Urothelium cell line (cell line): ENCODE measurements around the gene GGPS1.
A peak's percentile ranks its signal among the peaks of the same experiment; 100 is the strongest.
"Not testable (repeated sequence)": the region's sequence is repeated elsewhere in the genome, so short reads cannot be mapped to it uniquely, and the experiment has no call there.

ENCODE experiments used
- DNase-seq: peaks from one replicate; pipeline ENCODE4 v3.0.0; 2011; ENCODE audit warnings: low spot score, mixed read lengths
- FAIRE-seq: peaks from 2 replicates; lab custom pipeline; 2011; peaks lifted over from hg19 to GRCh38; lab: Jason Lieb, UNC

The GGPS1 gene

GRCh38 chr1:235328271-235329138 is at the start of gene GGPS1:
GGPS1 (plus strand) TSS chr1:235328570; CDS start chr1:235335265, 6,695 bp downstream.
- DNase-seq (peak; percentile 95), FAIRE-seq (peak; percentile 58)

GRCh38 chr1:235278915-235279292 is 49.5 kb upstream of the GGPS1 start:
- DNase-seq (no peak), FAIRE-seq (no peak)

- no peak for FAIRE-seq
- no peak for DNase-seq
Measured at GRCh38 chr1:235279694-235280093, 48.7 kb upstream of the GGPS1 start.

- FAIRE-seq: no peak
- no peak for DNase-seq
Measured at GRCh38 chr1:235280467-235280866, 47.9 kb upstream of the GGPS1 start.

- FAIRE-seq: not testable (repeated sequence)
Measured at GRCh38 chr1:235283636-235284035, 44.7 kb upstream of the GGPS1 start.

GRCh38 chr1:235284231-235284769 is 44.1 kb upstream of the GGPS1 start:
- DNase-seq (no peak), FAIRE-seq (no peak)

More at GRCh38 chr1:235283636-235284035, 44.7 kb upstream of the GGPS1 start:
- DNase-seq: not testable (repeated sequence)

- DNase-seq (no peak), FAIRE-seq (no peak)
Measured at GRCh38 chr1:235286667-235287066, 41.7 kb upstream of the GGPS1 start.

- FAIRE-seq: no peak
- DNase-seq: no peak
Measured at GRCh38 chr1:235287208-235287882, 41.0 kb upstream of the GGPS1 start.

- FAIRE-seq (no peak), DNase-seq (no peak)
Measured at GRCh38 chr1:235289859-235290739, 38.3 kb upstream of the GGPS1 start.

GRCh38 chr1:235290740-235291502 is 37.4 kb upstream of the GGPS1 start:
- DNase-seq (no peak), FAIRE-seq (no peak)

GRCh38 chr1:235291599-235292091 is 36.7 kb upstream of the GGPS1 start:
- no peak for DNase-seq
- FAIRE-seq: no peak

- DNase-seq (no peak), FAIRE-seq (no peak)
Measured at GRCh38 chr1:235292790-235293189, 35.6 kb upstream of the GGPS1 start.

- DNase-seq (no peak), FAIRE-seq (no peak)
Measured at GRCh38 chr1:235293322-235293942, 34.9 kb upstream of the GGPS1 start.

GRCh38 chr1:235295902-235296350 is 32.4 kb upstream of the GGPS1 start:
- FAIRE-seq: no peak

GRCh38 chr1:235296729-235297128 is 31.6 kb upstream of the GGPS1 start:
- no peak for DNase-seq
- FAIRE-seq: no peak

More at GRCh38 chr1:235295902-235296350, 32.4 kb upstream of the GGPS1 start:
- no peak for DNase-seq

GRCh38 chr1:235297579-235297978 is 30.8 kb upstream of the GGPS1 start:
- FAIRE-seq: no peak
- no peak for DNase-seq

GRCh38 chr1:235298758-235299157 is 29.6 kb upstream of the GGPS1 start:
- DNase-seq (no peak), FAIRE-seq (no peak)

- FAIRE-seq (no peak), DNase-seq (no peak)
Measured at GRCh38 chr1:235299169-235299858, 29.1 kb upstream of the GGPS1 start.

- no peak for FAIRE-seq
- no peak for DNase-seq
Measured at GRCh38 chr1:235302143-235302542, 26.2 kb upstream of the GGPS1 start.
